IMR-90 (cell line): Measurements from ENCODE around the gene NKAIN4.

ENCODE experiments used
- FOS ChIP-seq: fragments of 150-350 bp; IDR thresholded peaks from 2 replicates; pipeline ENCODE4 v1.6.1; 2016; ENCODE audit warnings: low read depth, low read length
- POLR2A ChIP-seq: IDR thresholded peaks from 2 replicates; pipeline ENCODE4 v1.6.1; 2012; ENCODE audit warnings: mild to moderate bottlenecking, low read depth, low read length
- RAD21 ChIP-seq: IDR thresholded peaks from 2 replicates; pipeline ENCODE4 v1.6.1; 2012; ENCODE audit warnings: low read length, improper control_type of control experiment
- TF ChIP-seq, protein P1 (sequence below): conservative IDR thresholded peaks from 2 replicates; pipeline ENCODE4 v1.5.1; 2012; ENCODE audit warnings: mild to moderate bottlenecking, low read depth, low read length, improper control_type of control experiment

DNA sequence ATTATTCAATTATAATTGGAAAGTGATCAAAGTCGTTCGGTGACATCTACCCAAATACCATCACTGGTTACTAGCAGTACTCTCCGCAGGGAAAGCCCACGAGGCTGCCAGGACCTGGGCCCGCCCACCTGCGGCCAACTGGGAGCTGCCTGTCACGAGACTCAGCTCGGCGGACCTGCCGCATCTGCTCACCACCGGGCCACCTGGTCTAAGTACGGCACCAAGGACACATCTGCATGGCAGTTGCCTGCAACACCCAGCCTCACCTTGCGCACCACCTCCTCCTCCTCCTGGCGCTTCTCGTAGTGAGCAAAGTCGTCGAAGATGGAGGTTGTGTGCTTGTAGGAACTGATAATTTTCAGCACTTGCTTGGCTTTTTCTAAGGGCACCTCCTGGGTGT lies 52.2 kb downstream of the NKAIN4 start:
- TF ChIP-seq, protein P1, sequence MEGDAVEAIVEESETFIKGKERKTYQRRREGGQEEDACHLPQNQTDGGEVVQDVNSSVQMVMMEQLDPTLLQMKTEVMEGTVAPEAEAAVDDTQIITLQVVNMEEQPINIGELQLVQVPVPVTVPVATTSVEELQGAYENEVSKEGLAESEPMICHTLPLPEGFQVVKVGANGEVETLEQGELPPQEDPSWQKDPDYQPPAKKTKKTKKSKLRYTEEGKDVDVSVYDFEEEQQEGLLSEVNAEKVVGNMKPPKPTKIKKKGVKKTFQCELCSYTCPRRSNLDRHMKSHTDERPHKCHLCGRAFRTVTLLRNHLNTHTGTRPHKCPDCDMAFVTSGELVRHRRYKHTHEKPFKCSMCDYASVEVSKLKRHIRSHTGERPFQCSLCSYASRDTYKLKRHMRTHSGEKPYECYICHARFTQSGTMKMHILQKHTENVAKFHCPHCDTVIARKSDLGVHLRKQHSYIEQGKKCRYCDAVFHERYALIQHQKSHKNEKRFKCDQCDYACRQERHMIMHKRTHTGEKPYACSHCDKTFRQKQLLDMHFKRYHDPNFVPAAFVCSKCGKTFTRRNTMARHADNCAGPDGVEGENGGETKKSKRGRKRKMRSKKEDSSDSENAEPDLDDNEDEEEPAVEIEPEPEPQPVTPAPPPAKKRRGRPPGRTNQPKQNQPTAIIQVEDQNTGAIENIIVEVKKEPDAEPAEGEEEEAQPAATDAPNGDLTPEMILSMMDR, result no peak
- TF ChIP-seq FOS, result no peak
- no peak for TF ChIP-seq POLR2A
- no peak for TF ChIP-seq RAD21
